Activated CD4-positive, alpha-beta T cell treated with anti-CD3 and anti-CD28 coated beads, Interleukin-2, amount 50 U/mL, for 4 hours (primary cell): ENCODE results near the gene NEDD9.

Experiments used
- DNase-seq, 2 experiments: peaks; one replicate each; pipeline ENCODE4 v3.0.0-alpha.2; 2020

Gene NEDD9

GRCh38 chr6:11200356-11200755 is 32.1 kb downstream of the NEDD9 start:
- no peak for DNase-seq

GRCh38 chr6:11198663-11199603 is 33.5 kb downstream of the NEDD9 start:
- DNase-seq = no peak

GRCh38 chr6:11197850-11198249 is 34.6 kb downstream of the NEDD9 start:
- no peak for DNase-seq

GRCh38 chr6:11197175-11197536 is 35.3 kb downstream of the NEDD9 start:
- DNase-seq = no peak

- DNase-seq = no peak
These were observed 35.8 kb downstream of the NEDD9 start for GRCh38 chr6:11196511-11197174.

GRCh38 chr6:11194356-11195218 is 37.9 kb downstream of the NEDD9 start:
- DNase-seq = no peak

GRCh38 chr6:11193434-11193833 is 39.0 kb downstream of the NEDD9 start:
- no peak for DNase-seq

GRCh38 chr6:11192167-11192566 is 40.3 kb downstream of the NEDD9 start:
- DNase-seq = no peak

- DNase-seq = no peak
These were observed 41.7 kb downstream of the NEDD9 start for GRCh38 chr6:11190625-11191245.

- DNase-seq = no peak
These were observed 42.4 kb downstream of the NEDD9 start for GRCh38 chr6:11189865-11190624.

- DNase-seq = no peak
These were observed 44.1 kb downstream of the NEDD9 start for GRCh38 chr6:11188161-11188915.

- DNase-seq = no peak
These were observed 45.2 kb downstream of the NEDD9 start for GRCh38 chr6:11187301-11187700.

- no peak for DNase-seq
These were observed 47.1 kb downstream of the NEDD9 start for GRCh38 chr6:11185204-11185842.

GRCh38 chr6:11183761-11184362 is 48.6 kb downstream of the NEDD9 start:
- no peak for DNase-seq

- DNase-seq = no peak
These were observed 50.9 kb downstream of the NEDD9 start for GRCh38 chr6:11181478-11182136.

GRCh38 chr6:11179419-11180202 is 52.9 kb downstream of the NEDD9 start:
- no peak for DNase-seq

GRCh38 chr6:11179088-11179418 is 53.4 kb downstream of the NEDD9 start:
- DNase-seq = no peak

- DNase-seq = no peak
These were observed 55.2 kb downstream of the NEDD9 start for GRCh38 chr6:11177271-11177670.

- DNase-seq = no peak
These were observed 58.2 kb downstream of the NEDD9 start for GRCh38 chr6:11174242-11174611.
